Activated T-cell treated with anti-CD3 and anti-CD28 coated beads for 4 hours (primary cell): Measurements from ENCODE around the gene STPG4.

Experiments
- DNase-seq: peaks from one replicate; pipeline ENCODE4 v3.0.0-alpha.2; 2020

Gene STPG4

DNA sequence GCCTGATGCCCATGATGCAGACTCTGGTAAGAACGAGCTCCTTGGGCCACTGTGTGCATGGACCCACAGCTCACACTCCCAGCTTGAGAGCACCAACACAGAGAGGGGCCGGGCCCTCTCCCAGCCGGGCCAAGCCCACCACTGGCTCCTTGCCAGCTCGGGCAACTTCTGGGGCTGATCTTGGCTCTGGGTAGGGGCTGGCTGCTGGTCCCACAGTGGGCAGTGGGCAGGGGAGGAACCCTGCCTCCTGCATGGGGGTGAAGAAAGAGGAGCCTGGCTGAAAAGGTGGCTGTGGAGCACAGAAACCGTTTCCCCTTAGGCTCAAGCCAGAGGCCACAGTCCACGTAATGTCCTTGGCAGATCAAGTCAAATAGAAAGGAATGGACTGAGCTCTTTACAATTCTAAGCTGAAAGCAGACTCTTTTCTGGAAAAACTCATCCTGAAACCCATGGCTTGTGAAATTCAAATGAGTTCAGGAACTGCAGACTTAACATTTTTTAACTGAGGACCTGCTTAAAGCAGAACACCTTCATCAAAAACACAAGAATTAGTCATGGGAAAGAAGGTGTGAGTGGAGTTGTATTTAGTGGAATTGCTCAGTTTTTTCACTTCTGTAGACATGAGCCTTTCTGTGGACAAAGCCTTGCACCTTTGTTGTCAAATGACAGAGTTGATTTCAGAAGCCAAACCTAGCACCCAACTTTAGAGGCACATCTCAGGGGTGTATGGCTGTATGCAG is 104.9 kb downstream of the STPG4 start:
- DNase-seq, result no peak

DNA sequence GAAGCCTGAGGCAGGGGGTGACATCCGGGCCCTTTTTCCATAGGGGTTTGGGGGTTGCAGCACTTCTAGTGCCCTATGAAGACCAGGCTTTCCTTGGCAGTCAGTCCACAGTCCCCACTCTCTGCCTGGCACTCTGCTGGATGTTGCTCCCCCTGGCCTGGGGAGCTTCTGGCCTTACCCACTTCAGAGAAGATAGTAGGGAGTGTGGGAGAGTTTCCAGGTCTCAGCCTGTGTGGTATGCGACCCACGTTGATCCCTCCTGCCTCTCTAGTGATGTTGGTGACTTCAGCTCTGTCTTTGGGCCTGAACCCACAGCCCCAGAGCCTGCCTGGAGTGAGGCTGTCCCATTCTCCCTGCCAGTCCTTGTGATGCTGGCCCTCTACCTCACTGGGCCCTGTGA is 105.6 kb downstream of the STPG4 start:
- DNase-seq, result no peak

DNA sequence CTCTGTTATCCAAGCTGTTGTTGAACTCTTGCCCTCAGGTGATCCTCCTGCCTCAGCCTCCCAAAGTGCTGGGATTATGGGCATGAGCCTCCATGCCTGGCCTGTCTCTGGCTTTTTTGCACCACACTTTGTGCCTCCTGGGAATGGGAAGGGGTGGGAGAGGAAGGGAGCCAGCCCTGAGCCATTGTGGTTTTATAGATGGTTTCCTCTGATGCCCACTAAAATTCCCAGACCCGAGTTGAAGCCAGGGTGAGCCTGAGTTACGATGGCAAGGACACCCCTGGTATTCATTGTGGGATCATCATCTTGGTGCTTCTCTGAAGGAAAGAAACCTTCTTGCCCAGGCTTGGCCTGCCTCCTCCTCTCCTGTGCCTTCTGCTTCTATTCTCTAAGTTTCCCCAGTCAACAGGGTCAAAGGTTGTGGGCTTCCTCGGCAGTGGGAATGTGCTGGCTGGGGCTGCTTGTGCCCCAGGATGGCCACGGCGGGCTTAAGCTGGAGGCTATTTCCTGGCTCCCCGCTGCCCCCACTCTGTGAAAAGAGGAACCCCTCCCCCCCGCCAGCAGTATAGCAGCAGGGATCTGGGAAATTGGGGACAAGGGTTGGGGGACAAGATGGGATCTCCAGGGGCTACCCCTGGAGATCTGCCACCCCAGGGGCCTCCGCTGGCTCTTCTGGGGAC is 106.2 kb downstream of the STPG4 start:
- no peak for DNase-seq

DNA sequence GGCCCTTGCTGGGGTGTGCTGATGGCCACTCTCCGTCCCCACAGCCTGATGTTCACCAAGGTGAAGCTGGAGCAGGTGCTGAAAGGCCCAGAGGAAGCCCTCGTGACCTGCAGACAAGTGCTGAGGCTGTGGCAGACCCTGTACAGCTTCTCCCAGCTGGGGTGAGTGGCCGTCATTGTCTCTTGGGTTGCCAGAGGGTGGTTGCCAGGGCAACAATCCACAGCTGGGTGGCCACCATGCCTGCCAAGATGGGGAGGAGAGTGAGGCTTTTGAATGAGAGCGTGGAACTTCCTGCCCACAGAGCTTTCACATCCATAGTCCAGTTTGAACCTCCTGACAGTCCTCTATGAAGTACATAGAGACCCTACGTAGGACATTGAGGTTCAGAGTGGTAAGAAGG is 108.8 kb downstream of the STPG4 start:
- no peak for DNase-seq

DNA sequence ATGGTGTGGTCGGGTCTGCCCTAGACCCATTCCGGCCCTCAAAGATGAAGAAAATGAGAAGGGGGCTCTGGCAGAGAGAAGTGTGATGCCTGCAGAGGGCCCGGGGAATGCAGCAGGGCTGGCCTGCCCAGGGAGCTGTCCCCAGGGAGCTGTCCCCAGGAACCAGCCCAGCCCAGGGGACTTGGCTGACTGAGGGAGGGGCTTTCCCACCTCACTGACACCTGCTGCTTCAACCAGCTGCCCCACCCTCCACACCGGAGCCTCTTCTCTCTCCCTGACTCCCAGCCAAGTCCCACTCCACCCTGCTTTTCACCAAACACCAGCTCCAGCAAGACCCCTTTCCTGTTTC is 111.2 kb downstream of the STPG4 start:
- DNase-seq, result no peak

DNA sequence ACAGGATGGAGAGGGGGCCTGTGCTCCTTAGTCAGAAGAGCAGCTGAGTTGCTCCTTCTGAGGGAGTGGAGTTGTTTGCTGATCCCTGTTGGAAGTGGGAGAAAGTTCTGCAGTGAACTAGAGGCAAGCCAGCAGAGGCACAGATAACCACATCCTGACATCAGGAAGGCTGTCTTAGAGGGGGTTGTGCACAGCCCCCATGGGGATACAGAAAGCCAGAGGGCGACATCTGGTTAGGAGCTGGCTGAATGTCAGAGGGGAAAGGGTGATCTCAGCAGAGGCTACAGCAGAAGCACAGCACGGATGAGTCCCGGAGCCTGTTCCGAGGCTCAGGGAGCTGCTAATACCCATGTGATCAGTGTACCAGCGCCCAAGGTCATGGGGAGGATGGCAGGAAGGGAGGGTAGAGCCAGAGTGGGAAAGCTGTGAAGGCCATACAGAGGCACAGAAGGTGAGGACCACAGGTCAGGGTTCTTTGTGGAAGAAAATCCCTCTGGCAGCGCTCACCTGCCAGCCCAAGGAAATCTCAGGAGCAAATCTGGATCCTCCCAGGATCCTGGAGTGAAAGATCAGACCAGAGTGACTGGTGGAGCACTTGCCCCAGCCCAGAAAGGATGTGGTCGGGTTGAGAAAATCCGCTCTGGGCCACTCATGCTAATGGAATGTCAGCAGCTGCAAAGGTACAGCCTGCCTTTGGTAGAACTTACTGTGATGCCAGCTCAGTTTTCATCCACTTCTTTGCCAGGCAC is 111.8 kb downstream of the STPG4 start:
- no peak for DNase-seq

DNA sequence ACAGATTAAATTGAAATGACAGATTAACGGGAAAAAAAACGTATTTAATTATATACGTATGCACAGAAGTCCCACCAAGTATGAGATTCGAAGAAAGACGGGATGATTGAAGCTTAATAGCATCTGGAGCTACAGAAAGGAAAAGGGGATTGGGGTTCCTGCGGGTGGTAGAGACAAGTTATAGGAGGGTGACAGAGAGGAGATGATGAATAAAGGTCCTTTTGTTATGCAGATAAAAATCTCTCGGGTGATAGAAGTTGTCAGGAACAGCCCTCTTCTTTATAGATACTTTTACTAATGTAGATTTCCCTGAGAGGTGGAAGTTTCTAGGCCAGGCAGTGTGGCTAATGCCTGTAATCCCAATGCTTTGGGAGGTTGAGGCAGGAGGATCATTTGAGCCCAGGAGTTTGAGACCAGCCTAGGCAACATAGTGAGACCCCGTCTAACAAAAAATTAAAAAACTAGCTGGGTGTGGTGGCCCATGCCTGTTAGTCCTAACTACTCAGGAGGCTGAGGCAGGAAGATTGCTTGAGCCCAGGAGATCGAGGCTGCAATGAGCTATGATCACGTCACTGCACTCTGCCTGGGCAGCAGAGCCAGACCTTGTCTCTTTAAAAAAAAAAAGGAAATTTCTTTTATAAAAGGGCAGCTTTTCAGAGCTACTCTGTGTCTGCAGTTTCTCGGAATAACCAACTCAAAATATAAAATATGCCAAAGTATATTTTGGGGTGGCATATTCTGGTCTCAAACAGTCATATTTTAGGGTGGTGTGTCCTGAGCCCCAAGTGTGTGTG is 113.0 kb downstream of the STPG4 start:
- DNase-seq, result no peak

DNA sequence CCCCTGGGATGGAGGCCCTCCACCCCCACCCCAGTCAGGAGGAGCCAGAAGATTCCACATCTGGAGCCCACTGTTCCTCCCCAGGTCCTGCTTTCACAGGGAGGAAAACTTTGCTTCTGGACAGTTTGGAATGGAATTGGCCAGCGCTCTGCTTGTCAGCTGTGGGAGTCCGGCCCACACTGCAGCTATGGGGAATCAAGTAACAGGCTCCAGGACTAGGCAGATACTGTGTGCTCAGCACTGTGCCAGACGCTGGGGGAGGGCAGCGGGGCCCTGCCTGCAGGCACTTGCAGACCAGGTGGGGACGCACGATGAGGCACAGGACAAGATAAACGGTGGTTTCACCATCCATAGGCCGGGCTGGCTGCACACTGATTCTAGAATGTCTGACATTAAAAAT is 114.0 kb downstream of the STPG4 start:
- DNase-seq, result no peak

DNA sequence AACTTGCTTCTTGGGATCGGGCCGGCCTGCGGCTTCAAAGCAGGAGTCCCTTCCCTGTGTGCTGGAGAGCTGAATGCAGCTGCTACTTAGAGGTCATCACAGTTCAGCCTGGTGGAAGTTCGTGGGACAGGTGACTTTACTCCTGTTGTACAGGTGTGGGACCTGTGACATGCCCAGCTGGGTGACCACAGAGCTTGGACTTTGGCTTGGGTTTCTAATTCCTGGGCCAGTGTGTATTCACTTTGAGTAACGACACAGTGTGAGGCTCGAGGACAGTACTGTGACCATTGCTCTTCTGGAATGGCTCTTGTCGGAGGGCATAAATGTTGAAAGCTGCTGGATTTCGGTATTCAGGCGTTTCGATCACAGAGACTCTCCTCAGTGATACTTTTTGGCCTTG is 114.5 kb downstream of the STPG4 start:
- DNase-seq, result no peak

DNA sequence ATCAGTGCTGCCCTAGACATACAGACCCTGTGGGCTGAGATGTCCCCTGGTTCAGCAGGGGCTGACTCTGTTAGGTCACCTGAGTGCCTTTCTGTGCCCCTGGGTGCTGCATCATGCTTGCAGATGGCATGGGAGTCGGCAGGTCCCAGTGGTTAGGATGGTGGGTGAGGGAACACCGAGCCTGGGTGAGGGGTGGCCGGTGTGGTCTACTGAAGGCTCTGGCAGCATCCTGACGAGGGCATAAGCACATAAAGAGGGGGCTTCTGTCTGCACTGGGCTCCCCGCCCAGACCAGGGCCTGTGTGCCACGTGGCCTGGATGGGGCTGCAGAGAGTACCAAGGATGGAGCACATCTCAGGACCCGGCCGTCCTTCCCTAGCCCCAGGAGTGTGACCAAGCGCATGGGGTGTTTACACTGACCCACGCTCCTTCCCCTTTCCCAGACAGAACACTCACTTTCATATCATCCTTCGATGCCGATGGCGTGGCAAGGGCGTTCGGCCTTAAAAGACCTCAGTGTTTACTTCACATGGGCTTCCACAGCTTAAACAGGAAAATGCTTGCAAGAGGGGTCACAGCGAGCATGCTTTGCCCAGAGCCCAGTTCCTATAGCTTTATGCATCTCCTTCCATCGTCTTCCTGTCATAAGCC is 115.1 kb downstream of the STPG4 start:
- DNase-seq, result no peak

DNA sequence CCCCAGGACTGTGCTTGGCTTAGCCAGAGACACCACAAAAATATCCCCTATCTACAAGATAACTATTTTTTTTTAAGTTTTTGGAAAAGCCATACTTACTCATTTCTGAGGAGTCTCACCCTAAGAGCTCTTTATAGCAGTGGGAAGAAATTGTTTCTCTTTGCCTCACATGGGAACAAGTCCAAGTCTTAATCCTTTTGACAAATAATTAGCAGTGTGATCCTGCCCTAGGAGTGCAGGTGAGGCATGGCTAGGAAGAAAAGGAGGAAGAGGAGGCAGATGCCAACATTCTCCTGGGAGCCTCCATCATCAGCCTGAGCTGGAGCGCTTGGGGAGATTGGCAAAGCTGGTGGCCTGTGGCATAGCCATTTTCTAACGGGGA is 115.6 kb downstream of the STPG4 start:
- no peak for DNase-seq

DNA sequence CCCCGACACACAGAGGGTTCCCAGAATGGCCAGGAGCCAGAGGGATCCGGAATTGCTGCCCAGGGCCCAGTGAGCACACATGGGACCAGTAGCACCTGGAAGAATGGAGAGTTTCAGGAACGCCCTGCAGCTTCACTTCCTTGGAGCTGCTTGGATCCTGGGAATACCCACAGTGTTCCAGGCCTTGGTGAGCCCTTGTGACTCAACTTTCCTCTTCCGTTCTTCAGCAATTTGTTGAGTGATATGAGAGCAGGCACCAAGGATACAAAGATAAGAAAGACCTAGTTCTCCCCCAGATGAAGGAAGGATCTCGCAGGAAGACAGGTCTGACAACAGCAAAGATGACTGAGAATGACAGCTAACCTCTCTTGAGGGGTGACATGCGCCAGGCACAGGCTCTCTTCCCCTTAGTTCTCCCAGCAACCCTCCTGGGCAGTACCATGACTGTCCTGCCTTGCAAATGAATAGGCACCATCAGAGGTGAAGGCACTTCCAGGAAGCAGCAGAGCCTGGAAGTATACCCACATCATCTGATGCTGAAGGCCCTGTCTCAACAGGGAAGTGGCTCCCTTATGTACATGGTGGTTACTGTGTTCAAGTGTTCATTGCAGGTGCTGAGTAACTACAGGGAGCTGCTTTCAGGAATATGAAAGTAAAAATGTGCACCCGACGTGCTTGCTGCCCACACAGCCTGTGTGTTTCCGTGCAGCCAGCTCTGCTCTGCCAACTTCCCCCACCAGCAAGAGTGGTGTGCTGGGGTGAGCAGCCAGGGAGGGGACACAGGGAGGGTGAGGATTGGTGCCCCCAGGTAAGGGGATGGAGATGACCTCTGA is 116.2 kb downstream of the STPG4 start:
- DNase-seq, result no peak

DNA sequence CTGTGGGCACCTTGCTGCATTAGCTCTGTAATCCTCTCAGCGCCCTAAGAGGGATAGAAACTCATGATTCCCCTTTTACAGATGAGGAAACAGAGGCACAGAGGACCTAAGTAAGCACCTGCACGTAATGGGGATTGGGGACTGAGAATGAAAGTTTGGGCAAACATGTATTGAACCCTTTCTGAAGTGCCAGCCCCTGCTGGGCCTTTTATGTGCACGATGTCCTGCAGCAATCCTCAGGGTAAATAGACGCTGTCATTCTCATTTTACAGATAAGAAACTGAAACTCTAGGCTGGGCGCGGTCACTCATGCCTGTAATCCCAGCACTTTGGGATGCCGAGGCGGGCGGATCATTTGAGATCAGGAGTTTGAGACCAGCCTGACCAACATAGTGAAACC is 117.4 kb downstream of the STPG4 start:
- DNase-seq, result no peak
